ENCODE results near the gene GARIN5B.

The GARIN5B gene

GRCh38 chr19:55358493-55358892, 4.6 kb downstream of the GARIN5B start:
- DNase-seq = no peak
- H3K27me3 ChIP-seq (replicated peaks; ENCODE audit: control insufficient read depth, insufficient read depth, low read length, poor library complexity, severe bottlenecking) = peaks cover 13% of the 10 kb centered on the region

GRCh38 chr19:55355213-55355821, 7.7 kb downstream of the GARIN5B start:
- peaks cover 21% of the 10 kb centered on the region for H3K27me3 ChIP-seq (replicated peaks; ENCODE audit: control insufficient read depth, insufficient read depth, low read length, poor library complexity, severe bottlenecking)
- H3K36me3 ChIP-seq (ENCODE audit: control insufficient read depth, insufficient read depth, low read length) = no peaks in the 10 kb centered on the region
- no peaks in the 10 kb centered on the region for H3K9me3 ChIP-seq (ENCODE audit: control insufficient read depth, low read length)
- H3K4me1 ChIP-seq (ENCODE audit: control insufficient read depth, insufficient read depth, low read length, poor library complexity, severe bottlenecking) = peaks cover 21% of the 10 kb centered on the region
- DNase-seq = no peak
- no peak overlapping the region for H3K4me3 ChIP-seq (ENCODE audit: insufficient read depth, low read depth, low read length, poor library complexity, severe bottlenecking)
- H3K27ac ChIP-seq (ENCODE audit: insufficient read depth, low read length, poor library complexity, severe bottlenecking) = no peak overlapping the region

More at GRCh38 chr19:55358493-55358892, 4.6 kb downstream of the GARIN5B start:
- Histone ChIP-seq H3K36me3 (ENCODE audit: control insufficient read depth, insufficient read depth, low read length) (no peaks in the 10 kb centered on the region), H3K4me3 (ENCODE audit: insufficient read depth, low read depth, low read length, poor library complexity, severe bottlenecking) (no peak overlapping the region), H3K9me3 (ENCODE audit: control insufficient read depth, low read length) (no peaks in the 10 kb centered on the region), H3K27ac (ENCODE audit: insufficient read depth, low read length, poor library complexity, severe bottlenecking) (no peak overlapping the region), H3K4me1 (ENCODE audit: control insufficient read depth, insufficient read depth, low read length, poor library complexity, severe bottlenecking) (peaks cover 12% of the 10 kb centered on the region)

- H3K27ac ChIP-seq (ENCODE audit: insufficient read depth, low read length, poor library complexity, severe bottlenecking) = no peak within 1 kb of the TSS
- H3K36me3 ChIP-seq (ENCODE audit: control insufficient read depth, insufficient read depth, low read length) = no peaks in the 10 kb centered on the region
- H3K4me3 ChIP-seq (ENCODE audit: insufficient read depth, low read depth, low read length, poor library complexity, severe bottlenecking) = peak within 1 kb of the TSS; percentile 52
- peaks cover 21% of the 10 kb centered on the region for H3K4me1 ChIP-seq (ENCODE audit: control insufficient read depth, insufficient read depth, low read length, poor library complexity, severe bottlenecking)
- no peaks in the 10 kb centered on the region for H3K9me3 ChIP-seq (ENCODE audit: control insufficient read depth, low read length)
- peaks cover 21% of the 10 kb centered on the region for H3K27me3 ChIP-seq (replicated peaks; ENCODE audit: control insufficient read depth, insufficient read depth, low read length, poor library complexity, severe bottlenecking)
- DNase-seq = no peak
Observed at GRCh38 chr19:55354698-55355212, 8.3 kb downstream of the GARIN5B start, which contains the start of gene COX6B2. COX6B2 (minus strand) TSS chr19:55354719; CDS start chr19:55354521, 198 bp downstream.

DNA sequence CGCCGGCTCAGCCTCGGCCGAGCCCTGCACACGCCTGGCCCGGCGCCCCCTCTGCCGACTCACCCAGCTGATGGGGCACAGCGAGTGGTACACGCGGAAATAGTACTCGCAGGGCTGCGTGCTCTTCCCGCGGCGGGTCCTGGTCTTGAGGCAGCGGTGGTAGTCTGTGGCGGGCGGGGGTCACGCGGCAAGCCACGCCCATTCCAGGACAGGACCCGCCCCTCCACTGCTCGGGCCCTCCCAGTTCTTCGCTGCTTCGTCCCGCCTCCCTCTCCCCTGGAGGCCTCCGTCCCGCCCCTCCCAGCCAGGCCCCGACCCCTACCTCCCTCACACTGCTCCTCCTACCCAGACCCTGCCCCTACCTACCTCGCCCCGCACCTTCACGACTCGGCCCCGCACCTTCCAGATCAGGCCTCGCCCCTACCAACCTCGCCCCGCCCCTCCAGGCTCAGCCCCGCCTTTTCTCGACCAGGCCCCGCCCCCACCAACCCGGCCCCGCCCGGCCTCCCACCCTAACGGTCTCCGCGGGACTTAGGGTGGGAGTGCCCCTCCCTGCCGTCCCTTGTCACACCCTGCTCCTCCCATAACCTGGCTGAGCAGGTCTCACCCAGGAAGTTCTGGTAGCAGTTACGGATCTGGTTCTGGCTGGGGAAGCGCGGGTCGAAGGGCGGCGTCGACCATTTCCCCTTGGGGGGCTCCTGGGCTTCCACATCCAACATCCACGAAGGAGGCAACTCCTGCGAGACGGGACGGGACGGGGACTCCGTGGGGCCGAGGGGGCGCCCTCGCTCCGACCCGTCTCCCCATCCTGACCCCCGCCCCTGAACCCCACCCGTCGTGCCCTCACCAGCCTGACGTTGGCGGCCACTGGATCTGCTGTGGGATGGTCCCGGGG, 9.0 kb downstream of the GARIN5B start:
- H3K4me3 ChIP-seq (ENCODE audit: insufficient read depth, low read depth, low read length, poor library complexity, severe bottlenecking) = peak overlapping the region; percentile 52
- H3K4me1 ChIP-seq (ENCODE audit: control insufficient read depth, insufficient read depth, low read length, poor library complexity, severe bottlenecking) = peaks cover 21% of the 10 kb centered on the region
- no peak overlapping the region for H3K27ac ChIP-seq (ENCODE audit: insufficient read depth, low read length, poor library complexity, severe bottlenecking)
- H3K9me3 ChIP-seq (ENCODE audit: control insufficient read depth, low read length) = no peaks in the 10 kb centered on the region
- H3K27me3 ChIP-seq (replicated peaks; ENCODE audit: control insufficient read depth, insufficient read depth, low read length, poor library complexity, severe bottlenecking) = peaks cover 21% of the 10 kb centered on the region
- peak; percentile 51 to 71 (median 66) for DNase-seq
- H3K36me3 ChIP-seq (ENCODE audit: control insufficient read depth, insufficient read depth, low read length) = no peaks in the 10 kb centered on the region

DNA sequence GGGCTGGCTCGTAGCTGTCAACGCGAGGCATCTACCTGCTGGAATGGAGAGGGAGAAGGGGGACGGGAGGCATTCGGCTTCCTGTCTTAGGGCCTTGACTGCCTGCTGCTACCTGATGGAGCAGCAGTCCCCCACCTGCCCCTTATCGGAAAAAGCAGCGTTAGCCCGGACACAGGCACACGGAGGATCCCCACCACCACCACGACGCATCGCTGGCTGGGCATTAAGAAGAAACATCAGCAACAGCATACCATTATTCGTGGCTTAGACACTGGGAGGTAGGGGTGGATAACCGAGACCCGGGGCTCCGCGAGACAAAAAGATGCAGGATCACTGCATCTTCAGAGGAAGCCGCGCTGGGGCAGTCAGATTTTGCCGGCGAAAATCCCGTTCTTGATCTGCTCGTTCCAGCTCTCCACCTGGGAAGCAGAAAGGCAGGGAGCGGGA, 9.7 kb downstream of the GARIN5B start:
- H3K36me3 ChIP-seq (ENCODE audit: control insufficient read depth, insufficient read depth, low read length) = no peaks in the 10 kb centered on the region
- no peak overlapping the region for H3K27ac ChIP-seq (ENCODE audit: insufficient read depth, low read length, poor library complexity, severe bottlenecking)
- H3K4me3 ChIP-seq (ENCODE audit: insufficient read depth, low read depth, low read length, poor library complexity, severe bottlenecking) = peak overlapping the region; percentile 52
- H3K27me3 ChIP-seq (replicated peaks; ENCODE audit: control insufficient read depth, insufficient read depth, low read length, poor library complexity, severe bottlenecking) = peaks cover 21% of the 10 kb centered on the region
- H3K9me3 ChIP-seq (ENCODE audit: control insufficient read depth, low read length) = no peaks in the 10 kb centered on the region
- peaks cover 21% of the 10 kb centered on the region for H3K4me1 ChIP-seq (ENCODE audit: control insufficient read depth, insufficient read depth, low read length, poor library complexity, severe bottlenecking)
- no peak for DNase-seq

GRCh38 chr19:55352549-55353145, 10.4 kb downstream of the GARIN5B start:
- DNase-seq = no peak
- Histone ChIP-seq H3K27ac (ENCODE audit: insufficient read depth, low read length, poor library complexity, severe bottlenecking) (no peak overlapping the region), H3K36me3 (ENCODE audit: control insufficient read depth, insufficient read depth, low read length) (no peaks in the 10 kb centered on the region), H3K4me3 (ENCODE audit: insufficient read depth, low read depth, low read length, poor library complexity, severe bottlenecking) (no peak overlapping the region), H3K27me3 (replicated peaks; ENCODE audit: control insufficient read depth, insufficient read depth, low read length, poor library complexity, severe bottlenecking) (peaks cover 21% of the 10 kb centered on the region), H3K9me3 (ENCODE audit: control insufficient read depth, low read length) (no peaks in the 10 kb centered on the region), H3K4me1 (ENCODE audit: control insufficient read depth, insufficient read depth, low read length, poor library complexity, severe bottlenecking) (peaks cover 21% of the 10 kb centered on the region)

- DNase-seq = no peak
- peaks cover 21% of the 10 kb centered on the region for H3K4me1 ChIP-seq (ENCODE audit: control insufficient read depth, insufficient read depth, low read length, poor library complexity, severe bottlenecking)
- H3K27me3 ChIP-seq (replicated peaks; ENCODE audit: control insufficient read depth, insufficient read depth, low read length, poor library complexity, severe bottlenecking) = peaks cover 21% of the 10 kb centered on the region
- no peak overlapping the region for H3K4me3 ChIP-seq (ENCODE audit: insufficient read depth, low read depth, low read length, poor library complexity, severe bottlenecking)
- no peaks in the 10 kb centered on the region for H3K36me3 ChIP-seq (ENCODE audit: control insufficient read depth, insufficient read depth, low read length)
- no peaks in the 10 kb centered on the region for H3K9me3 ChIP-seq (ENCODE audit: control insufficient read depth, low read length)
- no peak overlapping the region for H3K27ac ChIP-seq (ENCODE audit: insufficient read depth, low read length, poor library complexity, severe bottlenecking)
Observed at GRCh38 chr19:55352040-55352439, 11.0 kb downstream of the GARIN5B start.

DNA sequence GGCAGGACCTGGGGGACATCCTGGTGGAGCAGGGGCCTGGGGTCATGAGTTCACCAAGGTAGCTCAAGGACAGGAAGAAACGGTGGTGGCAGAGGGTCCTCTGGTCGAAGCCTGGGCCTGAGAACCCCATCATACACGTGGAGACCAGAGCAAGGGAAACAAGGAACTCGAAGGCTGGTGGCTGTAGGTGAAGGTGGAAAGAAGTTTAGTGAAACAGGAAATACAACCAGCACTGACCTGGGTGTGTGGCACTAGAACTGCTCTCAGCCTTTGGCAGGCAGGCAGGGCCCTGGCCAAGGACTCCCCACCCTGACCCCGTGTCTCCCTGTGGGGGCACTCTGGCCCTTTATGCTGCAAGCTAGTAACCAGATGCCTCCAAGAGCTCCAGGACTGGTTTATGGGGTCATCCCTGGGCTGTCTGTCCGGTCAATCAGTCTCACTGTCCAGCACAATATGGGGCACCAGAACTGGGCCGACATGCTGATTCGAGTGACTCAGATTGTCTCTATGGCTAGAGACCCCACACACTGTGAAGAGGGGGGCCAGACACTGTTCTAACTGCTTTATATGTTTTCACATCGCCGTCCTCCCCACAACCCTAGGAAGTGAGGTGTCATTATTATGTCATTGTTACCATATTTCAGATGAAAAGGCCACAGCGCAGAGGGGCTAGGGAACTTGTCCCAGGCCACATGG, 12.3 kb downstream of the GARIN5B start:
- no peak overlapping the region for H3K27ac ChIP-seq (ENCODE audit: insufficient read depth, low read length, poor library complexity, severe bottlenecking)
- peaks cover 21% of the 10 kb centered on the region for H3K27me3 ChIP-seq (replicated peaks; ENCODE audit: control insufficient read depth, insufficient read depth, low read length, poor library complexity, severe bottlenecking)
- H3K36me3 ChIP-seq (ENCODE audit: control insufficient read depth, insufficient read depth, low read length) = no peaks in the 10 kb centered on the region
- DNase-seq = no peak
- H3K4me1 ChIP-seq (ENCODE audit: control insufficient read depth, insufficient read depth, low read length, poor library complexity, severe bottlenecking) = peaks cover 21% of the 10 kb centered on the region
- no peaks in the 10 kb centered on the region for H3K9me3 ChIP-seq (ENCODE audit: control insufficient read depth, low read length)
- H3K4me3 ChIP-seq (ENCODE audit: insufficient read depth, low read depth, low read length, poor library complexity, severe bottlenecking) = no peak overlapping the region

GRCh38 chr19:55348317-55349034, 14.6 kb downstream of the GARIN5B start:
- no peak overlapping the region for H3K27ac ChIP-seq (ENCODE audit: insufficient read depth, low read length, poor library complexity, severe bottlenecking)
- H3K27me3 ChIP-seq (replicated peaks; ENCODE audit: control insufficient read depth, insufficient read depth, low read length, poor library complexity, severe bottlenecking) = peaks cover 8% of the 10 kb centered on the region
- H3K4me1 ChIP-seq (ENCODE audit: control insufficient read depth, insufficient read depth, low read length, poor library complexity, severe bottlenecking) = peaks cover 9% of the 10 kb centered on the region

More at GRCh38 chr19:55348317-55349034, 14.6 kb downstream of the GARIN5B start:
- Histone ChIP-seq H3K36me3 (ENCODE audit: control insufficient read depth, insufficient read depth, low read length) (peaks cover 4% of the 10 kb centered on the region), H3K4me3 (ENCODE audit: insufficient read depth, low read depth, low read length, poor library complexity, severe bottlenecking) (no peak overlapping the region), H3K9me3 (ENCODE audit: control insufficient read depth, low read length) (no peaks in the 10 kb centered on the region)
- no peak for DNase-seq

Data from effector memory CD4-positive, alpha-beta T cell (primary cell).